HCT116 (cell line): Measurements from ENCODE around the gene CUBN. TPM values are rescaled to one million over a fixed set of nuclear protein-coding genes. Genes with fewer than 3 reads are reported as not detected.

ENCODE experiments used
- ATAC-seq: fragments of 200-7000 bp; cut with Tn5 transposase; 2 replicates; pipeline ENCODE4 v1.9.1; 2020; ENCODE audit warnings: mild to moderate bottlenecking, moderate library complexity
- BruUV-seq: library from RNA; stranded (reverse); fragments of 400-500 nt; replicated peaks from 2 replicates; lab custom pipeline; 2021; lab: Mats Ljungman, UMichigan
- CTCF ChIA-PET: fragments of 300-600 bp; sonication (Branson Sonifier 250); formaldehyde crosslinking; loops from one replicate; lab custom pipeline; 2021; ENCODE audit warnings: antibody characterized with exemption; lab: Charles Lee
- POLR2A ChIA-PET: fragments of 300-600, 350-600 bp; sonication (Branson Sonifier 250); formaldehyde crosslinking; loops from one replicate; lab custom pipeline; 2021; ENCODE audit warnings: antibody characterized with exemption; lab: Charles Lee
- RAD21 ChIA-PET, 2 experiments: fragments of 300-600 bp; sonication (Branson Sonifier 250); formaldehyde crosslinking; loops; one replicate each; lab custom pipeline; 2023; ENCODE audit warnings: low total read pairs in 2 of 2; ENCODE audit not compliant: uncharacterized antibody in 2 of 2, unreplicated experiment in 2 of 2, low non-redundant PET in 1 of 2; lab: Charles Lee
- DNase-seq: peaks from one replicate; pipeline ENCODE4 v3.0.0-alpha.2; 2010; ENCODE audit warnings: low read depth, low spot score
- H2AFZ ChIP-seq: fragments of 200-600 bp; shearing (Covaris generic), sonication (generic); 2 replicates; pipeline ENCODE4 v1.6.1; 2017; ENCODE audit warnings: low read depth, mixed run types, mixed read lengths, antibody characterized with exemption, low read length; ENCODE audit not compliant: poor library complexity, severe bottlenecking
- H3K27ac ChIP-seq: 2 replicates; pipeline ENCODE4 v1.5.1; 2012; ENCODE audit warnings: low read depth, low read length
- H3K27me3 ChIP-seq: fragments of 200-600 bp; sonication (generic); 2 replicates; pipeline ENCODE4 v1.6.1; 2016; ENCODE audit warnings: mixed run types, low read length, mixed read lengths; ENCODE audit not compliant: insufficient read depth
- H3K36me3 ChIP-seq, 2 experiments: fragments of 200-500 bp in 1 of 2; fragments of 200-600 bp in 1 of 2; sonication (Bioruptor generic) in 1 of 2; sonication (generic) in 1 of 2; 2 replicates each; pipeline versions ENCODE4 v1.5.1 to v1.6.1; 2014 to 2016; ENCODE audit warnings: low read length in 2 of 2, inconsistent platforms in 1 of 2, mixed read lengths in 1 of 2, mixed run types in 1 of 2; ENCODE audit not compliant: insufficient read depth in 2 of 2, control insufficient read depth in 1 of 2
- H3K4me1 ChIP-seq, 2 experiments: fragments of 200-600 bp in 1 of 2; sonication (generic) in 1 of 2; 2 replicates each; pipeline versions ENCODE4 v1.5.1 to v1.6.1; 2012 to 2017; ENCODE audit warnings: low read length in 2 of 2, inconsistent platforms in 1 of 2, mild to moderate bottlenecking in 1 of 2, mixed read lengths in 1 of 2, mixed run types in 1 of 2, moderate library complexity in 1 of 2; ENCODE audit not compliant: insufficient read depth in 2 of 2, control insufficient read depth in 1 of 2
- H3K4me2 ChIP-seq: fragments of 200-600 bp; sonication (generic); 2 replicates; pipeline ENCODE4 v1.6.1; 2017; ENCODE audit warnings: mixed run types, low read length, mixed read lengths
- H3K4me3 ChIP-seq, 2 experiments: fragments of 200-600 bp in 1 of 2; sonication (generic) in 1 of 2; replicated peaks in 1 of 2; 2 replicates each; pipeline ENCODE4 v1.5.1; 2011 to 2016; ENCODE audit warnings: low read length in 2 of 2, control low read depth in 1 of 2, low read depth in 1 of 2, mild to moderate bottlenecking in 1 of 2, mixed read lengths in 1 of 2, mixed run types in 1 of 2
- H3K79me2 ChIP-seq: fragments of 200-600 bp; sonication (generic); 2 replicates; pipeline ENCODE4 v1.6.1; 2017; ENCODE audit warnings: mild to moderate bottlenecking, mixed run types, low read length, moderate library complexity, mixed read lengths; ENCODE audit not compliant: insufficient read depth
- H3K9ac ChIP-seq: fragments of 200-600 bp; sonication (generic); 2 replicates; pipeline ENCODE4 v1.6.1; 2016; ENCODE audit warnings: low read length, mixed read lengths
- H3K9me2 ChIP-seq: fragments of 200-600 bp; sonication (generic), shearing (Covaris generic); 2 replicates; pipeline ENCODE4 v1.6.1; 2017; ENCODE audit warnings: mixed run types, mild to moderate bottlenecking, moderate library complexity; ENCODE audit not compliant: insufficient read depth
- H3K9me3 ChIP-seq, 2 experiments: fragments of 200-500 bp in 1 of 2; fragments of 200-600 bp in 1 of 2; sonication (Bioruptor generic) in 1 of 2; sonication (generic) in 1 of 2; 2 replicates each; pipeline ENCODE4 v1.6.1; 2014 to 2017; ENCODE audit warnings: low read length in 2 of 2, mixed read lengths in 2 of 2, inconsistent platforms in 1 of 2, low read depth in 1 of 2, mild to moderate bottlenecking in 1 of 2, mixed run types in 1 of 2, moderate library complexity in 1 of 2; ENCODE audit not compliant: control insufficient read depth in 1 of 2, insufficient read depth in 1 of 2
- H4K20me1 ChIP-seq: fragments of 200-600 bp; sonication (generic), shearing (Covaris generic); 2 replicates; pipeline ENCODE4 v1.6.1; 2017; ENCODE audit warnings: mixed run types, mild to moderate bottlenecking, moderate library complexity; ENCODE audit not compliant: insufficient read depth
- EGR1 ChIP-seq: IDR thresholded peaks from 2 replicates; pipeline ENCODE4 v1.6.1; 2012; ENCODE audit warnings: low read depth
- ELF1 ChIP-seq: IDR thresholded peaks from 2 replicates; pipeline ENCODE4 v1.6.1; 2012; ENCODE audit warnings: low read depth, borderline replicate concordance
- EZH2phosphoT487 ChIP-seq: fragments of 200-600 bp; IDR thresholded peaks from 2 replicates; pipeline ENCODE4 v1.6.1; 2018; ENCODE audit warnings: antibody characterized with exemption, borderline replicate concordance
- JUND ChIP-seq: IDR thresholded peaks from 2 replicates; pipeline ENCODE4 v1.6.1; 2012
- POLR2AphosphoS5 ChIP-seq: IDR thresholded peaks from 2 replicates; pipeline ENCODE4 v1.6.1; 2011; ENCODE audit warnings: mild to moderate bottlenecking, low read depth, low read length, moderate library complexity
- REST ChIP-seq: IDR thresholded peaks from 2 replicates; pipeline ENCODE4 v1.6.1; 2012; ENCODE audit warnings: low read depth
- SIN3A ChIP-seq: IDR thresholded peaks from 2 replicates; pipeline ENCODE4 v1.6.1; 2012; ENCODE audit warnings: low read depth
- TCF7L2 ChIP-seq: IDR thresholded peaks from 2 replicates; pipeline ENCODE4 v1.7.0; 2011; ENCODE audit warnings: borderline replicate concordance, inconsistent platforms; ENCODE audit not compliant: insufficient read depth, insufficient read length; ENCODE audit errors: extremely low read depth
- ZFX ChIP-seq: fragments of 450-650 bp; IDR thresholded peaks from 2 replicates; pipeline ENCODE4 v1.6.1; 2017
- ZNF274 ChIP-seq: fragments of 200-500 bp; sonication (Bioruptor generic); IDR thresholded peaks from 2 replicates; pipeline ENCODE4 v1.6.1; 2014; ENCODE audit warnings: mild to moderate bottlenecking, low read depth, low read length, inconsistent platforms
- intact Hi-C: fragments of 100-400 bp; cut with micrococcal nuclease; formaldehyde crosslinking; loops from 2 replicates; pipeline ENCODE4 v1.10.0; 2022
- total RNA-seq: library from RNA; stranded (reverse); gene quantifications from one replicate; pipeline ENCODE4 v1.2.1, GENCODE V29; 2021; ENCODE audit not compliant: unreplicated experiment

Gene CUBN
- total RNA-seq, 1 experiment from 2014 or later = 1.2 TPM

- H3K4me1 ChIP-seq = peaks cover 8 to 9% of the 10 kb centered on the region in 2 experiments; a peak in 3 of 4 replicates
- BruUV-seq = no TSS peak
- DNase-seq (no peak), ATAC-seq (peak; percentile 50; the same call in 1 of the 2 replicates)
- no peaks in the 10 kb centered on the region for H3K9me2 ChIP-seq
- ChIA-PET RAD21 (no interaction called here), POLR2A (interaction anchor here (1.0 kb wide), 1 partner anchor 231 kb away, joined by 3 read pairs; no protein-coding TSS in a partner anchor), CTCF (no interaction called here)
- H3K9me3 ChIP-seq = no peaks in the 10 kb centered on the region
- H3K79me2 ChIP-seq = no peaks in the 10 kb centered on the region
- TF ChIP-seq JUND = no peak
- no peak for TF ChIP-seq EGR1
- no peak for TF ChIP-seq ELF1
- no peak for TF ChIP-seq REST
- TF ChIP-seq ZNF274 = no peak
- TF ChIP-seq EZH2phosphoT487 = no peak
- TF ChIP-seq POLR2AphosphoS5 = no peak
- no peak for TF ChIP-seq TCF7L2
- TF ChIP-seq ZFX = no peak
- TF ChIP-seq SIN3A = no peak
- intact Hi-C loops = no loop called here
- no peak overlapping the region for H3K4me3 ChIP-seq
- no peaks in the 10 kb centered on the region for H4K20me1 ChIP-seq
- no peak overlapping the region for H3K27ac ChIP-seq
- peak overlapping the region; percentile 3; the same call in 1 of the 2 replicates for H3K4me2 ChIP-seq
- H2AFZ ChIP-seq = no peak overlapping the region
- no peak overlapping the region for H3K9ac ChIP-seq
- no peaks in the 10 kb centered on the region for H3K36me3 ChIP-seq
- H3K27me3 ChIP-seq = no peaks in the 10 kb centered on the region
These were observed 6.6 kb downstream of the CUBN start for GRCh38 chr10:17122726-17123661.
